HG03571 (cell line): ENCODE measurements around the gene XPO6.

Source experiments
- ATAC-seq: cut with Tn5 transposase; IDR thresholded peaks from one replicate; pipeline ENCODE4 v1.9.1; 2021; ENCODE audit not compliant: unreplicated experiment

Gene XPO6

GRCh38 chr16:28067604-28068379 is 144.0 kb downstream of the XPO6 start:
- ATAC-seq = no peak

DNA sequence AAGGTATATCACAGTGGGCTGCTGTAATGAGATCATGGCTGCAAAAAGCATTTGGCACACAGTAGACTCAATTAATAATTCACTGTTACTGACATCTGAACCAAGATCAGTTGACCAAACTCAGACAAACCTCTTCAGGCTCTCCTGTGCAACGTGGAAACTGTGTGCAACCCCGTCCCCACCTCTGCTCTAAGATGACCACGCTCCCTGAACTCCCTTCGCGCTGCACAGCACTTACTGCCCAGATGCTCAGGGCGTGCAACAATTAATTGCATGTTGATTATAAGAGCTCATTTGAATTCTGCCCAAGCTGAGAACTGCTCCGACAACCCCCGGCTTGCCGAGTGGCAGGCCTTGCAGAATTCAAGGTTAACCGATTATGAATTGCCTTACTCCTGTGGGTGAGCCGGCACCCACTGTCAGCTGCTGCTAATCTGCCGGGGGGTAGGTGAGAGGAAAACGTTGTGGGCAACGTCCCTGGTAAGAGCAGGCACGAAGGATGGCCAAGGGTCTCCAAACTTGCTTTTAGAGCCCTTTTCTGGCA is 147.0 kb downstream of the XPO6 start:
- no peak for ATAC-seq

DNA sequence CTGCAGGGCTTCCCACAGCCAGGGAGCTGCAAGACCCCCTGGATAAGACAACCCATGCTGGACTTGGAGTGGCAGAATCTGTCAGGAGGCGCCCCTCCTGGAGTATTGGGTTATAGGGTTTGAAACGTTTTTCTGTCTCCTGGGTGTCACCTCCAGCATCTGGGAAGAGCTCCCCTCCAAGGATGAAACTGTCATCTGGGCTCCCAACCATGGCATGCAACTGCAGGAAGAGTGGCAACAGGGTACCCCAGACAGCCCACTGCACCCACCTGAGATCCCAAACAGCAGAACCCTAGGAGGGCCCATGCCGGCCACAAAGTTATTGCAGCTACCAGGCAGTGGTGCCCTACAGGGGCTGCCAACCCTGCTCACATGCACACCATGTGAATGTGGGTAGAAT is 147.6 kb downstream of the XPO6 start:
- ATAC-seq = no peak

GRCh38 chr16:28063591-28064061 is 148.1 kb downstream of the XPO6 start, which contains the start of gene GSG1L:
Gene GSG1L, minus strand, starts transcription at chr16:28063714. Its CDS starts 290 bp downstream, at chr16:28063424.
- no peak for ATAC-seq

DNA sequence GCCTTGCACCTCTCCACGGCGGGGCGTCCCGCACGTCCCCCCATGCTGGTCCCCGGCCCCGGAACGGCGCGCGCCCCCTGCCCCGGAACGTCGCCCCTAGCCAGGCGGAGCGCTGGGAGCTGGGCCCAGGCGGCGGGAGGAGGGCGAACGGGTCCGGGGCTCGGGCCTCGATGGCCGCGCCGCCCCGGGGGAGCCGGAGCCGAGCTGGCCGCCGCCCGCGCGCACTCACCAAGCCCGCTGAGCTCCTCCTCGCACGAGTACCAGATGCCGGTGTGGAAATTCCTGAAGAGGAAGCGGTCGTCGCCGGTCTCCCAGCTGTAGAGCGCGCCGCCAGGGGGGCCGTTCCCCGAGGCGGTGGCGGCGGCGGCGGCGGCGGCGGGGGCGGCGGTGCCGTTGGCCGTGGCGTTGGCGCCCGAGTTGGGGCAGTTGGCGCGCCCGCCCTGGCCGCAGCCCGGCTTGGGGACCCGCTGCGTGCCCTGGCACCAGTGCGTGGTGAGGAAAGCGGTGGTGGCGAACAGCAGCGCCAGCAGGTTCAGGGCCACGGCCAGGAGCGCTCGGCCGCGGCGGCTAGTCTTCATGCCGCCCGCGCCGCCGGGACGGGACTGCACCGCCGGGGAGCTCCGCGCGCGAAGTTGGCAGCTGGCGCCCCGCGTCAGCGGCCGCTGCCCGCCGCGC is 148.8 kb downstream of the XPO6 start:
- no peak for ATAC-seq

GRCh38 chr16:28062261-28062846 is 149.4 kb downstream of the XPO6 start:
- no peak for ATAC-seq

GRCh38 chr16:28061352-28062101 is 150.2 kb downstream of the XPO6 start:
- ATAC-seq = no peak

DNA sequence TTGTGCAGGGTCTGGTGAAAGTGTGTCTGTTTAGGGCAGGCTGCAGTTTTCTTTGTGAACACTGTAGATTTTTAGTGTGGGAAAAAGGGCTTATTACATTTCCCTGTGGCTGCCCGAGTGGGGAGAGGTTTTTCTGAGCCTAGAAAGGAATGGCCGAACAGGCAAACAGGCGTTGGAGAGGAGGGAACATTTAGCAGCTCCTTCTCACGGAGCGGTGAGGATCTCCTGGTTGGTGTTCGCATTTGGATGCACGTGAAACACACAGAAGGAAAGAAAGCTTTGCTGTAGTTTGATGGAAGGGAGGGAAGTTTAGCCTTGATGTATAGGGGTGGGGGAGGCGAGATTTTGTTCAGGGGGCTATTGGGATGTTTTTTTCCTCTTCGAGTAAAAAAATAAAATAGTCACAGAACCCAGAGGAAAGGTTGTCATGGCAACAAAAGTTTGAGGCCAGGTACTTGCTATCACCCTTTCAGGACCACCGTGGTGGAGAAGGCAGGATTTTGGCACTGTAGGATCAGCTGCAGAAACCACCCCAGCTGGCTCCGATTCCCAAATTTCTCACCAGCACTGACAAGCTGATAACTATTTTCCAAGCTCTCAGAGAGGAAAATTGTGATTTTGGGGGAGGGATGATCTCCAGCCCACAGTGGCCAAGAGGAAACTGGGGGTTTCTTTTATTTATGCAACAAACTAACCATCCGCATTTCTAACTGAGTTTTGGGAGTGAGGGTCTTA is 151.8 kb downstream of the XPO6 start:
- no peak for ATAC-seq

GRCh38 chr16:28058839-28059589 is 152.8 kb downstream of the XPO6 start:
- ATAC-seq = no peak

DNA sequence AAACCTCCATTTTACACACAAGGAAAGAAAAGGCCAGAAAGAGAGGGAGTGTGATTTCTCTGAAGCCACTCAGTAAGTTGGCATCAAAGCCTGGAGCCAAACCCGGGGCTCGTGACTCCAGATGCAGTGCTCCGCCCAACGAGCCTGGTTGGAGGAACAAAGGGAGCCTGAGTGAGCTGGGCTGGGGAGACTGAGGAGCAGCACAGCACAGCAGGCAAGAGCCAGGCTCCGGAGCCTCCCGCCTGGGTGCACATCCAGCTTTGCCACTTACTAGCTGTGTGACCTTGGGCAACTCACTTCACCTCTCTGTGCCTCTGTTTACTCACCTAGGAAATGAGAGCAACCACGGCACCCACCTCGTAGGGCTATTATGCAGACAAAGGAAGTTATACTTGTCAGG is 153.8 kb downstream of the XPO6 start:
- no peak for ATAC-seq

GRCh38 chr16:28053461-28053860 is 158.3 kb downstream of the XPO6 start:
- no peak for ATAC-seq

DNA sequence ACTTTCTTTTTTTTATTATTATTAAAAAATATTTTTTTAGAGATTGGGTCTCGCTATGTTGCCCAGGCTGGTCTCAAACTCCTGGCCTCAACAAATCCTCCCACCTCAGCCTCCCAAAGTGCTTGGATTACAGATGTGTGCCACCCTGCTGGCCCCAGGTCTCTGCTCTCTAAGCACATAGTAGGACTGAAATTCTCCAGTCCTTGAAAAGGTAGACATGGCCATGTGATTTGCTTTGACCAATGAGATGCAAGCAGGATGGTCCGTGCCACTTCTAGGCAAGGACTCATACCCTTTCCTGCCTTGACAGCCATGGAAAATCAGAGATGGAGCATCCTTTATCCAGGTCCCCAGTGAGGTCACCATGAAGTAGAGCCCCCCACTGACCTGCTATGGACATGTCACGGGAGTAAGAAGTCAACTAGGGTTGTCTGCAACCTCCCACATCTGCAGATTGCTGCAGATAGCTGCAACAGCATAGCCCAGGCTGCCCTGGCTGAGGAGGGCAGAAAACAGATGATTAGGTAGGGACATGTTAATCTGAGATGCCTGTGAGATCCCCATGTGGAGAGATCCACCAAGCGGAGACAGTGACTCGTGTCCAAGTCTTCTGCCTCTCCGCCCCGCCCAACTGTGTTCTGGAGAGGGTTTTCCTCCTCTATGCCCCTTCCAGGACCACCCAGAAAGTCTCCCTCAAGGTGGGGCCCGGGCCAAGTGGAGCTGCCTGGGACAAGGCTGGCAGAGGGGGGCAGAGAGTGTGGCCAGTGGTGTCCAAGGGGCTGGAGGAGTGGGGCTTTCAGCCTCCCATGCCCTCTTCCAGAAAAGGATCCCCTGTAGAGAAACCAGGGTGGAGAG is 159.3 kb downstream of the XPO6 start:
- ATAC-seq = no peak

- ATAC-seq = no peak
These were observed 160.3 kb downstream of the XPO6 start for GRCh38 chr16:28051486-28051885.
